CD4-positive, alpha-beta T cell (primary cell): ENCODE measurements around the gene TTC32. TPM values are rescaled to one million over a fixed set of nuclear protein-coding genes. Genes with fewer than 3 reads are reported as not detected.
"Not testable (repeated sequence)": the region's sequence is repeated elsewhere in the genome, so short reads cannot be mapped to it uniquely, and the experiment has no call there.

Source experiments
- ATAC-seq: fragments of 200-7000 bp; cut with Tn5 transposase; one replicate; pipeline ENCODE4 v1.10.0; 2022; ENCODE audit warnings: mild to moderate bottlenecking; ENCODE audit not compliant: poor library complexity
- CTCF ChIA-PET: fragments of 350-600 bp; sonication (Branson Sonifier 250); formaldehyde crosslinking; loops from one replicate; lab custom pipeline; 2021; ENCODE audit warnings: antibody characterized with exemption, inconsistent platforms; lab: Charles Lee
- POLR2A ChIA-PET: fragments of 350-600 bp; sonication (Branson Sonifier 250); formaldehyde crosslinking; loops from one replicate; lab custom pipeline; 2021; ENCODE audit warnings: antibody characterized with exemption, inconsistent platforms; lab: Charles Lee
- DNase-seq, 14 experiments: peaks; one replicate each; pipeline ENCODE4 v3.0.0-alpha.2; 2013 to 2020; ENCODE audit warnings: mixed read lengths in 2 of 14
- H3K27ac ChIP-seq, 2 donors: one replicate each; pipeline versions ENCODE4 v1.5.1 to v1.7.0; 2013; ENCODE audit warnings: low read length in 2 of 2, low read depth in 1 of 2, mild to moderate bottlenecking in 1 of 2
- H3K27me3 ChIP-seq, 2 experiments: 1 replicate in 1 of 2; 2 replicates in 1 of 2; pipeline versions ENCODE4 v1.6.1 to v1.7.0; 2013; ENCODE audit warnings: low read length in 2 of 2, control low read depth in 1 of 2, mild to moderate bottlenecking in 1 of 2, moderate library complexity in 1 of 2; ENCODE audit not compliant: insufficient read depth in 2 of 2, control insufficient read depth in 1 of 2
- H3K36me3 ChIP-seq: one replicate; pipeline ENCODE4 v1.6.1; 2013; ENCODE audit warnings: low read length, control low read depth; ENCODE audit not compliant: insufficient read depth
- H3K4me1 ChIP-seq: one replicate; pipeline ENCODE4 v1.6.1; 2013; ENCODE audit warnings: low read length, control low read depth; ENCODE audit not compliant: insufficient read depth
- H3K4me3 ChIP-seq: one replicate; pipeline ENCODE4 v1.5.1; 2013; ENCODE audit warnings: mild to moderate bottlenecking, low read length, moderate library complexity
- H3K9me3 ChIP-seq, 2 experiments: 1 replicate in 1 of 2; 2 replicates in 1 of 2; pipeline versions ENCODE4 v1.6.1 to v1.7.0; 2013; ENCODE audit warnings: low read length in 2 of 2, mild to moderate bottlenecking in 2 of 2, control low read depth in 1 of 2, moderate library complexity in 1 of 2; ENCODE audit not compliant: control insufficient read depth in 1 of 2, insufficient read depth in 1 of 2
- H3K27ac Mint-ChIP-seq: one replicate; pipeline ENCODE4 v1.8.0; 2020; ENCODE audit warnings: mixed read lengths
- H3K27me3 Mint-ChIP-seq: one replicate; pipeline ENCODE4 v1.8.0; 2021; ENCODE audit warnings: mixed read lengths
- H3K36me3 Mint-ChIP-seq: one replicate; pipeline ENCODE4 v1.8.0; 2021; ENCODE audit warnings: low read depth, mixed read lengths
- H3K4me1 Mint-ChIP-seq: one replicate; pipeline ENCODE4 v1.8.0; 2021; ENCODE audit warnings: low read depth, mixed read lengths
- H3K4me3 Mint-ChIP-seq: one replicate; pipeline ENCODE4 v1.8.0; 2020; ENCODE audit warnings: mild to moderate bottlenecking, mixed read lengths
- H3K9me3 Mint-ChIP-seq: one replicate; pipeline ENCODE4 v1.8.0; 2020; ENCODE audit warnings: mixed read lengths
- intact Hi-C, 2 experiments: fragments of 100-400 bp; cut with DNase I in 1 of 2; cut with micrococcal nuclease in 1 of 2; formaldehyde crosslinking; loops; one replicate each; pipeline versions ENCODE4 v1.15.1 to v1.9.0; 2023 to 2025; cut with DNase I, micrococcal nuclease
- total RNA-seq, 174 experiments: library from RNA in 2 of 174; stranded (reverse) in 2 of 174; gene quantifications; one replicate each; pipeline ENCODE4 v1.2.3 and lab custom pipeline; 2021 to 2026
- TF ChIP-seq, protein P1 (sequence below): fragments of 200-600 bp; IDR thresholded peaks from one replicate; pipeline ENCODE4 v1.8.0; 2022; ENCODE audit warnings: antibody characterized with exemption, mild to moderate bottlenecking

The TTC32 gene
- total RNA-seq, 2 experiments from 2014 or later: 53.1 to 54.2 TPM

DNA sequence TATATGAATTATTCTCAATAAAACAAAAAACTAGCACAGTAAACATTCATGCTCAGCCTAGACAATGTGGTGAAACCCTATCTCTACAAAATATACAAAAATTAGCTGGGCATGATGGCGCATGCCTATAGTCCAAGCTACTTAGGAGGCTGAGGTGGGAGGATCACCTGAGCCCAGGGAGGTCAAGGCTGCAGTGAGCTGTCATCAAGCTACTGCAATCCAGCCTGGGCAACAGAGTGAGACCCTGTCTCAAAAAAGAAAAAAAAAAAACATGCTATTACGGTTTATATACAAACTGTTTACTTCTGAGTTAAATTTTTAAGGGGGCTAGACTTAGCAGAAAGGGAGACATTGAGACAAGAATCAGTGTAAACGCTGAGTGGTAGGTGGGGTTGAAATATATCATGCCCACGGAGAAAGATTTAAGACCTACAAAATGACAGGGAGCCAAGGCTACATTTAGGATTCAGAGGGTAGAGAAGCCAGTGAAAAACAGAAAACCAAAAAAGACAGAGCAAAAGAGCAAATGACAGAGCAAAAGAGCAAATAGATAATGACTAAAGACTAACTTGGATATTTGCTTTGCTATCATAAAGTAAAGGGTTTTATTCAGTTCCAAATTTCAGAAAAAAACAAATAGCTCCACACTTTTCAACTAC, 7.5 kb downstream of the TTC32 start:
- no peak overlapping the region for H3K4me3 ChIP-seq
- Mint-ChIP-seq H3K36me3 (peaks cover 17% of the 10 kb centered on the region), H3K27ac (no peak overlapping the region), H3K4me3 (no peak overlapping the region), H3K27me3 (no peaks in the 10 kb centered on the region), H3K4me1 (peaks cover 49% of the 10 kb centered on the region), H3K9me3 (no peaks in the 10 kb centered on the region)
- CTCF ChIA-PET: no interaction called here
- no peaks in the 10 kb centered on the region for H3K36me3 ChIP-seq
- ATAC-seq: no peak
- DNase-seq: no peak
- H3K27me3 ChIP-seq: no peaks in the 10 kb centered on the region
- TF ChIP-seq, protein P1, sequence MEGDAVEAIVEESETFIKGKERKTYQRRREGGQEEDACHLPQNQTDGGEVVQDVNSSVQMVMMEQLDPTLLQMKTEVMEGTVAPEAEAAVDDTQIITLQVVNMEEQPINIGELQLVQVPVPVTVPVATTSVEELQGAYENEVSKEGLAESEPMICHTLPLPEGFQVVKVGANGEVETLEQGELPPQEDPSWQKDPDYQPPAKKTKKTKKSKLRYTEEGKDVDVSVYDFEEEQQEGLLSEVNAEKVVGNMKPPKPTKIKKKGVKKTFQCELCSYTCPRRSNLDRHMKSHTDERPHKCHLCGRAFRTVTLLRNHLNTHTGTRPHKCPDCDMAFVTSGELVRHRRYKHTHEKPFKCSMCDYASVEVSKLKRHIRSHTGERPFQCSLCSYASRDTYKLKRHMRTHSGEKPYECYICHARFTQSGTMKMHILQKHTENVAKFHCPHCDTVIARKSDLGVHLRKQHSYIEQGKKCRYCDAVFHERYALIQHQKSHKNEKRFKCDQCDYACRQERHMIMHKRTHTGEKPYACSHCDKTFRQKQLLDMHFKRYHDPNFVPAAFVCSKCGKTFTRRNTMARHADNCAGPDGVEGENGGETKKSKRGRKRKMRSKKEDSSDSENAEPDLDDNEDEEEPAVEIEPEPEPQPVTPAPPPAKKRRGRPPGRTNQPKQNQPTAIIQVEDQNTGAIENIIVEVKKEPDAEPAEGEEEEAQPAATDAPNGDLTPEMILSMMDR: no peak
- POLR2A ChIA-PET: no interaction called here
- intact Hi-C loops: no loop called here
- peaks cover 15% of the 10 kb centered on the region for H3K4me1 ChIP-seq
- H3K27ac ChIP-seq: no peak overlapping the region
- no peaks in the 10 kb centered on the region for H3K9me3 ChIP-seq

DNA sequence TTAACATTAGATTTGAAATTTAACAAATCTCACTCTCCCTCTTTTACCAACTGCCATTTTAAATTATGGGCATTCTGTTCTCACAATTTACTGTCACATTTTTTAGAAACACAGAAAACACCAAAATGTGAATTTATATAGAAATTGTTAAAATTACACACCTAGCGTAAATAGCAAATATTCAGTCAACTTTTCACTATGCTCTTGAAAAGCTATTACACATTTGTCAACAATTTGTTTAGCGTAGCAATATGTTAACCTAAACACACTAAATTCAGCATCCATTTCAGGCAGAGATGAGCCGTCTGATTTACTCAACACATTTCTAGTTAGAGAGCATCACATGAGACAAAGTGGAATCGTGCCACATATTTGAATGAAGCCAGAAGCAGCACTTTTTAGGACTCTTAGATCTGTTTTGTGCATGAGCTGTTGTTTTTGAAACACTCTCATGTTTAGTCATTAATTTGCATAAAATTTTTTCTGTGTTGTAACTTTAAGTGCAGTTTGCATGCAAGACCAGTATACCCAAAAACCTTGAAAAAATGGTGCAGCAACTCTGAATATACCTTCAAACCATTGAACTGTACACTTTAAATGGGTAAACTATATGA, 8.2 kb downstream of the TTC32 start:
- peaks cover 13% of the 10 kb centered on the region for H3K4me1 ChIP-seq
- no peak overlapping the region for H3K4me3 Mint-ChIP-seq
- TF ChIP-seq, protein P1: no peak

DNA sequence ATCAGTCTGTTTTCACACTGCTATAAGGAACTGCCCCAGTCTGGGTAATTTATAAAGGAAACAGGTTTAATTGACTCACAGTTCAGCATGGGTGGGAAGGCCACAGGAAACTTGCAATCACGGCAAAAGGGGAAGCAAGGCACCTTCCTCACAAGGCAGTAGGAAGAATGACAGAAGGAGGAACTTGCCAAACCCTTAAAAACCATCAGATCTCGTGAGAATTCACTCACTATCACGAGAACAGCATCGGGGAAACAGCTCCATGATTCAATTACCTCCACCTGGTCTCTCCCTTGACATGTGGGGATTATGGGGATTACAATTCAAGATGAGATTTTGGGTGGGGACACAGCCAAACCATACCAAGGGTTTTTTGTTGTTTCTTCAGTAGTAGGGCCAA, 9.8 kb downstream of the TTC32 start:
- H3K27ac ChIP-seq, CTCF ChIA-PET: not testable (repeated sequence)
- peaks cover 31% of the 10 kb centered on the region for H3K4me1 Mint-ChIP-seq

More for the DNA sequence above, 8.2 kb downstream of the TTC32 start:
- ChIA-PET POLR2A (interaction anchor here (0.6 to 0.7 kb wide), 2 partner anchors 52 to 278 kb away, joined by 3 read pairs; no protein-coding TSS in a partner anchor), CTCF (no interaction called here)
- no peaks in the 10 kb centered on the region for H3K9me3 ChIP-seq
- no peaks in the 10 kb centered on the region for H3K27me3 Mint-ChIP-seq
- H3K27ac ChIP-seq: no peak overlapping the region
- H3K27ac Mint-ChIP-seq: no peak overlapping the region
- H3K36me3 ChIP-seq: no peaks in the 10 kb centered on the region
- DNase-seq (no peak), ATAC-seq (no peak)
- H3K9me3 Mint-ChIP-seq: no peaks in the 10 kb centered on the region
- peaks cover 43% of the 10 kb centered on the region for H3K4me1 Mint-ChIP-seq
- no peak overlapping the region for H3K4me3 ChIP-seq
- intact Hi-C loops: no loop called here
- H3K36me3 Mint-ChIP-seq: peaks cover 17% of the 10 kb centered on the region
- no peaks in the 10 kb centered on the region for H3K27me3 ChIP-seq

More for the DNA sequence above, 9.8 kb downstream of the TTC32 start:
- H3K9me3 ChIP-seq, H3K27me3 Mint-ChIP-seq, H3K4me3 Mint-ChIP-seq, intact Hi-C loops, H3K27ac Mint-ChIP-seq, H3K27me3 ChIP-seq, ATAC-seq, H3K4me1 ChIP-seq, H3K36me3 ChIP-seq, H3K4me3 ChIP-seq, H3K9me3 Mint-ChIP-seq: not testable (repeated sequence)
- peaks cover 12% of the 10 kb centered on the region for H3K36me3 Mint-ChIP-seq
- POLR2A ChIA-PET: interaction anchor here (1.0 kb wide), 1 partner anchor 159 kb away, joined by 4 read pairs; the partner anchor contains the start of gene LAPTM4A
- DNase-seq: peak in 3 of 14 experiments; percentile 28 to 68 (median 61)
